H1 (cell line): ENCODE measurements around the gene AP3B2. TPM values are rescaled to one million over a fixed set of nuclear protein-coding genes. Genes with fewer than 3 reads are reported as not detected.

Experiments
- MAFK ChIP-seq: IDR thresholded peaks from 2 replicates; pipeline ENCODE4 v1.6.1; 2012; ENCODE audit warnings: low read depth, mild to moderate bottlenecking, improper control_type of control experiment, low read length
- PHF8 ChIP-seq: fragments of 200-600 bp; sonication (generic); conservative IDR thresholded peaks from 2 replicates; pipeline ENCODE4 v1.7.1; 2012; ENCODE audit warnings: low read depth, mild to moderate bottlenecking, inconsistent platforms, low read length, moderate library complexity
- SP1 ChIP-seq: IDR thresholded peaks from 2 replicates; pipeline ENCODE4 v1.6.1; 2011; ENCODE audit warnings: low read depth, low read length
- ZNF274 ChIP-seq: IDR thresholded peaks from 2 replicates; pipeline ENCODE4 v1.7.0; 2012; ENCODE audit warnings: low read length, borderline replicate concordance; ENCODE audit errors: extremely low read depth
- polyA plus RNA-seq, 7 experiments: library from polyadenylated mRNA; depleted of rRNA in 3 of 7; stranded (reverse) in 5 of 7; unstranded in 2 of 7; fragments of >200 nt in 5 of 7; fragments of 200-250 nt in 2 of 7; gene quantifications; 1 replicate in 5 of 7; 2 replicates in 1 of 7; 4 replicates in 1 of 7; pipeline versions ENCODE4 v1.2.1 to v1.2.3, GENCODE V29; 2011 to 2013; ENCODE audit warnings: missing spikeins in 2 of 7, mixed read lengths in 2 of 7
- total RNA-seq: library from RNA; stranded (reverse); fragmentation: NEBNext Ultra II Directional; extraction: Animal tissue kit (Norgen Biotek cat#: 25700); gene quantifications from 2 replicates; pipeline ENCODE4 v1.2.1, GENCODE V29; 2021

The AP3B2 gene
- total and polyA plus RNA-seq, 2 of the 8 experiments (the other 6 are each of a cell fraction or from before 2014, with no cell fraction given): 21.8 to 25.7 TPM

GRCh38 chr15:82635798-82636197, 73.9 kb downstream of the AP3B2 start (continued):
- TF ChIP-seq PHF8 (no peak), MAFK (no peak), ZNF274 (no peak), SP1 (no peak)
